ENCODE results near the gene ZNF774.

ZNF774 gene

DNA sequence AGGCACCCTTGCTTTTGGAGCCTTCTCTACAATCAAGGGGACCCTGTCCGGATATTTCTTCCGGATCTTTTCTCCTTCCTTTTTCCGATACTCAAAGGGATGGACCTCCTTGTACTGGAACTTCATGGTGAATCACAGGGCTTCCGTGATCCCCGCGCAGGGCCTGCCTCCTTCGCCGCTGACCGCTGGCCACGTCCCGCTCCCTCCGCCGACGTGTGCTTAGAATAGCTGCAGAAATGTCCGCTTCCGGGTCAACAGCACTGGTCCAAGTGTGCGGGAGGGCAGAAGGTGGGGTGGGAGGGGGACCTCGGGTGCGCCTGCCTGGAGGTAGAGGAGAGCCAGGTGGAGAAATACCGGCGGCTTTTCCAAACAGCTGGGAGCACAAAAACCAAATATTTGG lies 3.0 kb upstream of the ZNF774 start:
- DNase-seq (ENCODE audit: low spot score), result no peak
- TF ChIP-seq, protein P1, sequence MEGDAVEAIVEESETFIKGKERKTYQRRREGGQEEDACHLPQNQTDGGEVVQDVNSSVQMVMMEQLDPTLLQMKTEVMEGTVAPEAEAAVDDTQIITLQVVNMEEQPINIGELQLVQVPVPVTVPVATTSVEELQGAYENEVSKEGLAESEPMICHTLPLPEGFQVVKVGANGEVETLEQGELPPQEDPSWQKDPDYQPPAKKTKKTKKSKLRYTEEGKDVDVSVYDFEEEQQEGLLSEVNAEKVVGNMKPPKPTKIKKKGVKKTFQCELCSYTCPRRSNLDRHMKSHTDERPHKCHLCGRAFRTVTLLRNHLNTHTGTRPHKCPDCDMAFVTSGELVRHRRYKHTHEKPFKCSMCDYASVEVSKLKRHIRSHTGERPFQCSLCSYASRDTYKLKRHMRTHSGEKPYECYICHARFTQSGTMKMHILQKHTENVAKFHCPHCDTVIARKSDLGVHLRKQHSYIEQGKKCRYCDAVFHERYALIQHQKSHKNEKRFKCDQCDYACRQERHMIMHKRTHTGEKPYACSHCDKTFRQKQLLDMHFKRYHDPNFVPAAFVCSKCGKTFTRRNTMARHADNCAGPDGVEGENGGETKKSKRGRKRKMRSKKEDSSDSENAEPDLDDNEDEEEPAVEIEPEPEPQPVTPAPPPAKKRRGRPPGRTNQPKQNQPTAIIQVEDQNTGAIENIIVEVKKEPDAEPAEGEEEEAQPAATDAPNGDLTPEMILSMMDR (IDR thresholded peaks at IDR 0.05; ENCODE audit: borderline replicate concordance, control extremely low read depth, extremely low read depth, insufficient read depth, missing control alignments), result no peak
- in situ Hi-C loops (cut with MboI; ENCODE audit: low sequenced_read_pairs, unreplicated experiment), result no loop called here

DNA sequence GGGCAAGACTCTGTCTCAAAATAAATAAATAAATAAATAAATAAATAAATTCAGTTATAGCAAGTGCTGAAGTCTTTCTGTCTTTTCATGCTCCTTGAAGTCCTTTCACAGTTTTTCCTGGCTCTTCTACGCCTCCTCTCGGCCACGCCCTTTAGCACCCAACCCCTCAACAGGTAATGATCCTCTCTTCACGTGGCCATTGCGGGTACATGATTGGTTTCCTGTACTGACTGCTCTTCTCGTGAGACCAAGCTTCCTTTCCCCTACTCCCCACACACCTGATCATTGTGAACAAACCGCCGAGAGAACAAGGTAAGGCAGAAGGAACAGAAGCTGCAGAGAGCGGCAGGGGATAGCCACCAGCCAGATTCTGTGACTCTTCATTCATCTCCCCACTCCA lies 2.3 kb upstream of the ZNF774 start:
- in situ Hi-C loops (cut with MboI; ENCODE audit: low sequenced_read_pairs, unreplicated experiment), result no loop called here
- TF ChIP-seq, protein P1 (IDR thresholded peaks at IDR 0.05; ENCODE audit: borderline replicate concordance, control extremely low read depth, extremely low read depth, insufficient read depth, missing control alignments), result no peak
- no peak for DNase-seq (ENCODE audit: low spot score)

DNA sequence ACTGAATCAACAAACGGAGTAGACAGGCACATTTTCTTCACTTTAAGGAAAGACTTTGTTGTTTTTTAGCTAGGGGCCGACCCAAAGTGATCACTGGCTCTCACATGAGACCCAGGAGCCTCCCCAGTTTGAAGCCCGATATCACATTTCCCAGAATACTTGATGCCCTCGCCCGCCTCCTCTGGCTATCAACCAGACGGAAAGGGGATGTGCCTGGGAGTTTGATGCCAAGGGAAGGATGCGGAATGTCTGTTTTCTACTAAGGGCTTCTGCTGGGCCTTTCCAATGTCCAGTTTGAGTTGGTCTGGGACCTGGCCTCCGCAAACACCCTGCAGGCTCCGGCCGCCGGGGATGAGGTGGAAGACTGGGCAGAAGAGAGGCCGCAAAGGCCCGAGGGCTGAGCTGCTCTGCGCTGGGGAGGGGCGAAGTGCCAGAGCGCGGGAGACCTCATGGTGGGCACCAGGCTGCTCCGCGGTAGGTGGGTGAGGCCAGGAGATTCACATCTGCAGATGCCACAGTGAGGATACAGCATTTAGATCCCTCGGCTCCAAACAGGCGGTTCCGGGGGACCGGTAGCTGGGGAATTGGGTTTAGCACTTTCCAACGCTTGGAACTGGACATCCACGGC lies 491 bp upstream of the ZNF774 start:
- no peak for DNase-seq (ENCODE audit: low spot score)
- in situ Hi-C loops (cut with MboI; ENCODE audit: low sequenced_read_pairs, unreplicated experiment), result no loop called here
- TF ChIP-seq, protein P1 (IDR thresholded peaks at IDR 0.05; ENCODE audit: borderline replicate concordance, control extremely low read depth, extremely low read depth, insufficient read depth, missing control alignments), result no peak

DNA sequence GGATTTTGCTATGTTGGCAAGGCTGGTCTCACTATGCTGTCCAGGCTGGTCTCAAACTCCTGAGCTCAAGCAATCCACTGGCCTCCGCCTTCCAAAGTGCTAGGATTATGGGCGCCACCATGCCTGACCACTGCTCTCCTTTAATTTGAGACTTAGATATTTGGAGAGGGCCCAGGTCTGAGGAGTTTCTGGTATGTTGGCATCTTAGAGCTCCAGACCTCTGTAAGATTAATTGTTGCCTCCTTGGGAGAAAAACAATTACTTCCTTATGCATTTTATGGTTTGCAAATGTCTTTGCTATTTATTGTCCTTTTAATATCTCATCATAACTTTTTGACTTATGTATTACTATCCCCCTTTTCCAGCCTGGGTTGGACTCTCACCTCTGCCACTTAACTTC lies 2.9 kb downstream of the ZNF774 start:
- in situ Hi-C loops (cut with MboI; ENCODE audit: low sequenced_read_pairs, unreplicated experiment), result no loop called here
- TF ChIP-seq, protein P1 (IDR thresholded peaks at IDR 0.05; ENCODE audit: borderline replicate concordance, control extremely low read depth, extremely low read depth, insufficient read depth, missing control alignments), result no peak
- no peak for DNase-seq (ENCODE audit: low spot score)

DNA sequence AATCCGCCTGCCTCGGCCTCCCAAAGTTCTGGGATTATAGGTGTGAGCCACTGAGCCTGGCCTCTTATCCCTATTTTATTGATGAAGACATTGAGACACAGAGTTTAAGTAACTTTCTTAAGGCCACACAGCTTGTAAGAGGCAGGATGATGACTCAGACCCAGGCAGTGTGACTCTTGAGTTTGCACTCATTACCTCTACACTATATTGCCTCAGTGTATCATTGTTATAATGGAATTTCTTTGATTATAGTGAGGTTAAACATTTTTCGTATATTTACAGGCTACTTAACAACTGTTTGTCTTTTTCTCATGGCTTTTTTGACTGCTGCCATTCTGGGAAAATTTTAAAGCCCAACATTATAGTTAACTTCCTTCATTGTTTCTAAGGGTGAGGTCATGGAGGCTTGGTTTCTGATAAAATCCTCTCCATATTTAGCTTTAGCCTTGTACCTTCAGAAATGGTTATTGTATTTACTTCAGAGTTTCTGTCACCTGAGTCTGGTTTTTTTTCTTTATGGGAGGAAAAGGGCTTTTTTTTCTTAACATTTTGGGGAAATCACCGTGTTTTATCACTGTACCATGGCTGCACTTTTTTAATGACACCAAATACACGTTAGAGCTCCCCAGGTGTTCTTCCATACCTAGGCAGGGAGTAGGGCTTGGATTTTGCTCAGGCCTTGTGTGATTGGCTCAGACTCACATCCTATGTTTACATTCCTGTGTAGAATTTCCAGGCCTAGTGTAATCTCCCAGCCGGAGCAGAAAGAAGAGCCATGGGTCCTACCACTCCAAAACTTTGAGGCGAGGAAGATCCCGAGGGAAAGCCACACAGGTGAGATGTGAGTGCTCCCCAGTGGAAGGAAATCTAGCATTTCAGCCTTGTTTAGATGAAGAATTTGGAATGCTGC lies 6.3 kb downstream of the ZNF774 start:
- TF ChIP-seq, protein P1 (IDR thresholded peaks at IDR 0.05; ENCODE audit: borderline replicate concordance, control extremely low read depth, extremely low read depth, insufficient read depth, missing control alignments), result no peak
- no peak for DNase-seq (ENCODE audit: low spot score)
- in situ Hi-C loops (cut with MboI; ENCODE audit: low sequenced_read_pairs, unreplicated experiment), result no loop called here

DNA sequence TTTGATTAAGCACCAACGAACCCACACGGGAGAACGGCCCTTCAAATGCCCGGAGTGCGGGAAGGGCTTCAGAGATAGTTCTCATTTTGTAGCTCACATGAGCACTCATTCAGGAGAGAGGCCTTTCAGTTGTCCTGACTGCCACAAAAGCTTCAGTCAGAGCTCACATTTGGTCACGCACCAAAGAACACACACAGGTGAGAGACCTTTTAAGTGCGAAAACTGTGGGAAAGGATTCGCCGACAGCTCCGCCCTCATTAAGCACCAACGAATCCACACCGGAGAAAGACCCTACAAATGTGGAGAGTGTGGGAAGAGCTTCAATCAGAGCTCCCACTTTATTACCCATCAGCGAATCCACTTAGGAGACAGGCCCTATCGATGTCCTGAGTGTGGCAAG lies 8.7 kb downstream of the ZNF774 start:
- DNase-seq (ENCODE audit: low spot score), result no peak
- TF ChIP-seq, protein P1 (IDR thresholded peaks at IDR 0.05; ENCODE audit: borderline replicate concordance, control extremely low read depth, extremely low read depth, insufficient read depth, missing control alignments), result no peak
- in situ Hi-C loops (cut with MboI; ENCODE audit: low sequenced_read_pairs, unreplicated experiment), result no loop called here

All from GM13976 (cell line).